Mesendoderm (in vitro differentiated cells): ENCODE results near the gene SNAP29.

ENCODE experiments used
- DNase-seq: peaks from one replicate; pipeline ENCODE4 v3.0.0; 2013
- H2AK5ac ChIP-seq: 2 replicates; pipeline ENCODE4 v1.6.1; 2013; ENCODE audit warnings: low read length, inconsistent platforms
- H2BK120ac ChIP-seq: 2 replicates; pipeline ENCODE4 v1.6.1; 2013; ENCODE audit warnings: low read depth, mild to moderate bottlenecking, low read length, moderate library complexity, mixed read lengths
- H2BK15ac ChIP-seq: replicated peaks from 2 replicates; pipeline ENCODE4 v1.6.1; 2013; ENCODE audit warnings: low read depth, mild to moderate bottlenecking, moderate library complexity
- H2BK5ac ChIP-seq: 2 replicates; pipeline ENCODE4 v1.6.1; 2013; ENCODE audit warnings: low read length, inconsistent platforms
- H3K18ac ChIP-seq: 2 replicates; pipeline ENCODE4 v1.6.1; 2013; ENCODE audit warnings: mild to moderate bottlenecking, low read length, mixed read lengths
- H3K23ac ChIP-seq: one replicate; pipeline ENCODE4 v1.6.1; 2013; ENCODE audit warnings: low read length
- H3K27ac ChIP-seq: 2 replicates; pipeline ENCODE4 v1.5.1; 2013; ENCODE audit warnings: low read depth, mild to moderate bottlenecking, inconsistent platforms, low read length, moderate library complexity
- H3K27me3 ChIP-seq: 2 replicates; pipeline ENCODE4 v1.6.1; 2013; ENCODE audit warnings: low read length, control low read depth, mild to moderate bottlenecking, inconsistent platforms; ENCODE audit not compliant: insufficient read depth, poor library complexity
- H3K36me3 ChIP-seq: 2 replicates; pipeline ENCODE4 v1.6.1; 2013; ENCODE audit warnings: low read length, inconsistent platforms; ENCODE audit not compliant: control insufficient read depth, insufficient read depth
- H3K4ac ChIP-seq: one replicate; pipeline ENCODE4 v1.6.1; 2013; ENCODE audit warnings: low read depth, mild to moderate bottlenecking, low read length, moderate library complexity
- H3K4me1 ChIP-seq: 2 replicates; pipeline ENCODE4 v1.6.1; 2013; ENCODE audit warnings: low read depth, low read length, inconsistent platforms; ENCODE audit not compliant: control insufficient read depth
- H3K4me2 ChIP-seq: 2 replicates; pipeline ENCODE4 v1.6.1; 2013; ENCODE audit warnings: low read length
- H3K4me3 ChIP-seq: 2 replicates; pipeline ENCODE4 v1.5.1; 2013; ENCODE audit warnings: mild to moderate bottlenecking, low read length
- H3K56ac ChIP-seq: one replicate; pipeline ENCODE4 v1.6.1; 2013; ENCODE audit warnings: low read length
- H3K79me1 ChIP-seq: 2 replicates; pipeline ENCODE4 v1.6.1; 2013; ENCODE audit warnings: low read length, inconsistent platforms
- H3K79me2 ChIP-seq: 2 replicates; pipeline ENCODE4 v1.6.1; 2013; ENCODE audit warnings: mild to moderate bottlenecking, low read length; ENCODE audit not compliant: control insufficient read depth, insufficient read depth
- H3K9ac ChIP-seq: 2 replicates; pipeline ENCODE4 v1.6.1; 2013; ENCODE audit warnings: low read length, inconsistent platforms
- H4K5ac ChIP-seq: one replicate; pipeline ENCODE4 v1.6.1; 2013; ENCODE audit warnings: low read length
- H4K8ac ChIP-seq: one replicate; pipeline ENCODE4 v1.6.1; 2013; ENCODE audit warnings: low read depth, mild to moderate bottlenecking, control low read depth, low read length, moderate library complexity
- WGBS: extraction: QIAGEN DNeasy Blood & Tissue Kit; methylation state at CpG from one replicate; pipeline ENCODE4 v1.1.7; 2013; ENCODE audit warnings: low lambda C conversion rate, missing lambda C conversion rate; ENCODE audit not compliant: insufficient coverage; ENCODE audit errors: extremely low coverage; 5-methylcytosine and 5-hydroxymethylcytosine counted together

Gene SNAP29

DNA sequence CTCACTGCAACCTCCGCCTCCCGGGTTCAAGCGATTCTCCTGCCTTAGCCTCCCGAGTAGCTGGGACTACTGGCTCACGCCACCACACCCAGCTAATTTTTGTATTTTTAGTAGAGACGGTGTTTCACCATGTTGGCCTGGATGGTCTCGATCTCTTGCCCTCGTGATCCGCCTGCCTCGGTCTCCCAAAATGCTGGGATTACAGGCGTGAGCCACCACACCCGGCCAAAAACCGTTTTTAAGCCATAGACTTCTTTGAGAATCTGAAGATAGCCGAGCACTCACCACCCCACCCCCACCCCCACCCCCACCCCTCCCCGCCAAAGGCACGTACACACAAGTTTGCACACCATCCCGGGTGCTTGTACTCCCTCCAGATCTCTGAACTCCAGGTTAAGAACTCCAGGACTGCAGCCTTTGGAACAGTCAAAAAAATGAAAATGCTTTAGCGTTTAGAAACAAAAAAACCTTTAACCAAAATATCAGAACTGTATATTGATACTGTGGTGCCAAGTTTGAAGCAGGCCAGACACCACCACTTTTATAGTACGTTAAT is 59.9 kb downstream of the SNAP29 start:
- Histone ChIP-seq H2AK5ac (no peak overlapping the region), H3K9ac (peak overlapping the region; percentile 83), H4K5ac (no peak overlapping the region), H3K4me2 (peak overlapping the region; percentile 76), H2BK120ac (no peak overlapping the region), H3K79me1 (no peaks in the 10 kb centered on the region), H3K56ac (peak overlapping the region; percentile 76), H3K27ac (no peak overlapping the region), H3K27me3 (no peaks in the 10 kb centered on the region), H2BK15ac (no peak overlapping the region), H3K18ac (no peak overlapping the region), H2BK5ac (no peak overlapping the region), H3K23ac (no peak overlapping the region), H3K36me3 (no peaks in the 10 kb centered on the region), H3K4me3 (peak overlapping the region; percentile 49), H3K4me1 (peaks cover 4% of the 10 kb centered on the region), H4K8ac (no peak overlapping the region), H3K4ac (no peak overlapping the region), H3K79me2 (peaks cover 62% of the 10 kb centered on the region)
- WGBS: no CpG with 5 or more reads among the region's 19 CpGs
- DNase-seq: no peak

GRCh38 chr22:20919718-20920117 is 60.9 kb downstream of the SNAP29 start:
- no peak overlapping the region for H3K18ac ChIP-seq
- no peak overlapping the region for H3K23ac ChIP-seq
- no peaks in the 10 kb centered on the region for H3K36me3 ChIP-seq
- no peak overlapping the region for H2BK15ac ChIP-seq
- DNase-seq: no peak
- H3K27me3 ChIP-seq: no peaks in the 10 kb centered on the region
- H2BK120ac ChIP-seq: no peak overlapping the region
- H3K4ac ChIP-seq: no peak overlapping the region
- peaks cover 4% of the 10 kb centered on the region for H3K4me1 ChIP-seq
- WGBS: no CpG with 5 or more reads among the region's 4 CpGs
- H3K56ac ChIP-seq: no peak overlapping the region
- no peak overlapping the region for H4K8ac ChIP-seq
- H3K79me2 ChIP-seq: peaks cover 72% of the 10 kb centered on the region
- peak overlapping the region; percentile 54 for H3K9ac ChIP-seq
- H3K27ac ChIP-seq: no peak overlapping the region
- H2BK5ac ChIP-seq: no peak overlapping the region
- no peak overlapping the region for H3K4me3 ChIP-seq
- no peaks in the 10 kb centered on the region for H3K79me1 ChIP-seq
- H2AK5ac ChIP-seq: no peak overlapping the region
- peak overlapping the region; percentile 37 for H3K4me2 ChIP-seq
- no peak overlapping the region for H4K5ac ChIP-seq

DNA sequence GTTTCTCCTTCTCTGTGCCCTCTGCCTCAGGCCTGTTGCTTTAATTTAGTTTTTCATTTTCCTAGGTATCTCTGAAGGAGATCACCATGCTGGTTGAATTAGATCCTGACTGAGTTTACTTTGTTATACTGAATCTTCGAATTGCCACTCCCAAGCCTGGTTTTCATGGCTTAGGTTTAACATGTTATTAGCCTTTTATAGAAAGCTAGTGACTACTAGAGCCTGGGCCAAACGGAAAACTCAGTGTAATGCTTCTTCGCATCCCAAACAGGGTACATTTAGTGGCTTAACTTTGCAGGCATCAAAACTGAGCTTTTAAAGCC is 62.0 kb downstream of the SNAP29 start:
- WGBS: no CpG with 5 or more reads among the region's 3 CpGs
- Histone ChIP-seq H2BK120ac (no peak overlapping the region), H3K4me2 (peak overlapping the region; percentile 45), H3K79me1 (no peaks in the 10 kb centered on the region), H2BK15ac (no peak overlapping the region), H4K5ac (no peak overlapping the region), H2AK5ac (no peak overlapping the region), H4K8ac (no peak overlapping the region), H3K23ac (no peak overlapping the region), H3K18ac (no peak overlapping the region), H3K36me3 (no peaks in the 10 kb centered on the region), H3K27ac (no peak overlapping the region), H3K27me3 (no peaks in the 10 kb centered on the region), H3K56ac (peak overlapping the region; percentile 76), H2BK5ac (no peak overlapping the region), H3K9ac (peak overlapping the region; percentile 53), H3K79me2 (peaks cover 82% of the 10 kb centered on the region), H3K4me3 (no peak overlapping the region), H3K4me1 (peaks cover 4% of the 10 kb centered on the region), H3K4ac (no peak overlapping the region)
- DNase-seq: no peak

DNA sequence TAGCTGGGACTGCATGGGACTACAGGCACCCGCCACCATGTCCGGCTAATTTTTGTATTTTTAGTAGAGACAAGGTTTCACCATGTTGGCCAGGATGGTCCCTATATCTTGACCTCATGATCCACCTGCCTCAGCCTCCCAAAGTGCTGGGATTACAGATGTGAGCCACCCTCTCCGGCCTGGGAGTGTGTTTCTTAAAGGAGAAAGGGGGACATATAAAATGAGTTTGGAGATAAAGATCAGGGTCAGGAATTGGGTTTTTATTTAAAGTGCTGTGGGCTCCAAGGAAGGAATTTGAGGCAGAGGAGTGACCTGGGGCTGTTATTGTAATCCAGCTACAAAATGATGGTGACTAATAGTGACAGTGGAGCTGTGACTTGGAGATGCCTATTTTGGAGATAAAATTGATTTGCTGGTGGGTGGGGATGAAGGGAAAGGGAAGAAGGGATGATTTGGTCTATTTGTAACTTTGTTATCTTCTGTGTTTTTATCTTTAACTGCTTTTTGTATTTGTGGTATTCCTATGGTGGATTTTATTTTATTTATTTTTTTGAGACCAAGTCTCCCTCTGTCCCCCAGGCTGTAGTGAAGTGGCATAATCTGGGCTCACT is 63.4 kb downstream of the SNAP29 start:
- no peak overlapping the region for H4K5ac ChIP-seq
- H3K4me2 ChIP-seq: no peak overlapping the region
- no peak overlapping the region for H4K8ac ChIP-seq
- H2BK15ac ChIP-seq: no peak overlapping the region
- H3K27me3 ChIP-seq: no peaks in the 10 kb centered on the region
- H3K4ac ChIP-seq: no peak overlapping the region
- H3K9ac ChIP-seq: no peak overlapping the region
- H2AK5ac ChIP-seq: no peak overlapping the region
- H3K23ac ChIP-seq: no peak overlapping the region
- peak; percentile 32 for DNase-seq
- H3K27ac ChIP-seq: no peak overlapping the region
- peaks cover 95% of the 10 kb centered on the region for H3K79me2 ChIP-seq
- H2BK5ac ChIP-seq: no peak overlapping the region
- H2BK120ac ChIP-seq: no peak overlapping the region
- H3K79me1 ChIP-seq: no peaks in the 10 kb centered on the region
- no peaks in the 10 kb centered on the region for H3K36me3 ChIP-seq
- H3K18ac ChIP-seq: no peak overlapping the region
- H3K4me1 ChIP-seq: peaks cover 4% of the 10 kb centered on the region
- WGBS: no CpG with 5 or more reads among the region's 3 CpGs
- no peak overlapping the region for H3K56ac ChIP-seq
- no peak overlapping the region for H3K4me3 ChIP-seq

DNA sequence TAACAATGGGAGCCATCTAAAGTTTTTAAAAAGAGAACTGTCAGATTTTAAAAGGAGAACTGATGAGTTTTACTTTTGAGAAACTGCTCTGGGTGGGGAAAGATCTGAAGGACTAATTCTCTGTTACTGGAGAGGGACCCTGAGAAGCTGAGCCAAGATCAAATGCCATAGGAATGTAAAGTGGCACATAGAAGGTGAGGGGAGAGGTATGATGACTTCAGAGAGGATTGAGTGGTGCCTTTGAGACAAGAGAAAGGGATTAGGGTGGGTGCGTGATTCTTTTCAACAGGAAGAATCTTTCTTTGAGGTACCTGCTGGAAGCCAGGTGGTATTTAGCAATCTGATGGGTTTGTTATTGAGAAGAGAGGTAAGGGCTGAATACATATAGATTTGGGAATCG is 67.4 kb downstream of the SNAP29 start:
- Histone ChIP-seq H3K4ac (no peak overlapping the region), H3K36me3 (no peaks in the 10 kb centered on the region), H2BK120ac (no peak overlapping the region), H3K9ac (no peak overlapping the region), H2AK5ac (no peak overlapping the region), H4K5ac (no peak overlapping the region), H3K4me1 (no peaks in the 10 kb centered on the region), H3K27ac (no peak overlapping the region), H3K23ac (no peak overlapping the region), H3K4me2 (no peak overlapping the region), H3K56ac (no peak overlapping the region), H3K27me3 (no peaks in the 10 kb centered on the region), H3K18ac (no peak overlapping the region), H3K79me2 (peaks cover 95% of the 10 kb centered on the region), H3K79me1 (no peaks in the 10 kb centered on the region), H2BK15ac (no peak overlapping the region), H2BK5ac (no peak overlapping the region), H4K8ac (no peak overlapping the region), H3K4me3 (no peak overlapping the region)
- WGBS: no CpG with 5 or more reads among the region's 2 CpGs
- DNase-seq: peak; percentile 45
